LNCAP (cell line): Measurements from ENCODE around the gene CHSY3.
A peak's percentile ranks its signal among the peaks of the same experiment; 100 is the strongest.

Experiments used
- TF ChIP-seq, protein P1 (sequence below): fragments of 450-650 bp; IDR thresholded peaks from 2 replicates; pipeline ENCODE4 v1.5.1; 2017; ENCODE audit warnings: mild to moderate bottlenecking

CHSY3 gene

DNA sequence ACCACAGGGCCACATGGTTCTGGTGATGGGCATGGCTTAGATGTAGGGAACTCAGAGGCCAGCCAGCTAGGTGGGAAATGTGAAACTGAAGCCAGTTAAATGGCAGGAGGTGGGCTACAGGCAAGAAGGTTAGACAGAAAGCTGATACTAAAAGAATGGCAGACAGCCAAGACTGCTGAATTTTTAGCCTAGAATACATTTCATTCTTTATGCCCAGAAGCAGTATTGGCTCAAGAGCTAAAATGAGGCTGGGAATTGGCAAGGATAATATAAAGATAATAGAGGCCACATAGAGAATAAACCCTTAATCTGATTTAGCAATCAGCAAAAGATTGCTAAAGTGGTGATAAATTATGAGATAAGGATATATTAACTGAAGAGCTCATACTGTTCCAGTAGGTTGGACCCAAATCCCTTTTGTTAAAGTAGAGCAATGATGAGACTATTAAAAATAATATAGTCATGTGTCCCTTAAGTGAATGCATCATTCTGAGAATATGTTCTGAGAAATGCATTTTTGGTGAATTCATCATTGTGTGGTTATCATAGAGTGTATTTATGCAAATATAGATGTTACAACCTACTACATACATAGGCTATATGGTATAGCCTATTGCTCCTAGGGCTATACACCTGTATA lies 234.3 kb downstream of the CHSY3 start:
- TF ChIP-seq, protein P1, sequence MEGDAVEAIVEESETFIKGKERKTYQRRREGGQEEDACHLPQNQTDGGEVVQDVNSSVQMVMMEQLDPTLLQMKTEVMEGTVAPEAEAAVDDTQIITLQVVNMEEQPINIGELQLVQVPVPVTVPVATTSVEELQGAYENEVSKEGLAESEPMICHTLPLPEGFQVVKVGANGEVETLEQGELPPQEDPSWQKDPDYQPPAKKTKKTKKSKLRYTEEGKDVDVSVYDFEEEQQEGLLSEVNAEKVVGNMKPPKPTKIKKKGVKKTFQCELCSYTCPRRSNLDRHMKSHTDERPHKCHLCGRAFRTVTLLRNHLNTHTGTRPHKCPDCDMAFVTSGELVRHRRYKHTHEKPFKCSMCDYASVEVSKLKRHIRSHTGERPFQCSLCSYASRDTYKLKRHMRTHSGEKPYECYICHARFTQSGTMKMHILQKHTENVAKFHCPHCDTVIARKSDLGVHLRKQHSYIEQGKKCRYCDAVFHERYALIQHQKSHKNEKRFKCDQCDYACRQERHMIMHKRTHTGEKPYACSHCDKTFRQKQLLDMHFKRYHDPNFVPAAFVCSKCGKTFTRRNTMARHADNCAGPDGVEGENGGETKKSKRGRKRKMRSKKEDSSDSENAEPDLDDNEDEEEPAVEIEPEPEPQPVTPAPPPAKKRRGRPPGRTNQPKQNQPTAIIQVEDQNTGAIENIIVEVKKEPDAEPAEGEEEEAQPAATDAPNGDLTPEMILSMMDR: no peak

DNA sequence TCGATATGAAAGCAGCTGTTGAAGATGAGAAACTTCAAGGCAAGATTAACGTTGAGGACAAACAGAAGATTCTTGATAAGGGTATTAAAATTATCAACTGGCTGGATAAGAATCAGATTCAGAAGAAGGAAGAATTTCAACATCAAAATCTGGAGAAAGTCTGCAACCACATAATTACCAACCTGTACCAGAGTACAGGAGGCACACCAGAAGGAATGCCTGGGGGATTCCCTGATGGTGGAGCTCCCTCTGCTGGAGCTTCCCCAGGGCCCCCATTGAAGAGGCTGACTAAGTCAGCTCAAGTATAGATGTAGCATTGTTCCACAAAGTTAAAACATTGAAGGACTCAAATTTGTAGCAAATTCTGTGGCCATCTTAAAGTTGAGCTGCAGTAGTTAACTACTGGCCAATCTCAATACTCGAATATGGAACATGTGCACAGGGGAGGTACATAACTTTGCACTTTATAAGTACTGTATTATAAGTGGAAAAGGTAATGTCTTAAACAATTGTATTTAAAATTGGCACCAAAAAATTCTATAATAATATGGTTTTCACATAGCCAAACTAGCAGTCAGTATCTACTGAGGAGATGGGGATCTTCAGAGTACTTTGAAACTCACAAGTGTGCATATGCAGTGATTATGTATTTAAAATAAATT lies 237.5 kb downstream of the CHSY3 start:
- TF ChIP-seq, protein P1: 0 out of 2 replicates have a peak, but pooled peaks have one; percentile 12

DNA sequence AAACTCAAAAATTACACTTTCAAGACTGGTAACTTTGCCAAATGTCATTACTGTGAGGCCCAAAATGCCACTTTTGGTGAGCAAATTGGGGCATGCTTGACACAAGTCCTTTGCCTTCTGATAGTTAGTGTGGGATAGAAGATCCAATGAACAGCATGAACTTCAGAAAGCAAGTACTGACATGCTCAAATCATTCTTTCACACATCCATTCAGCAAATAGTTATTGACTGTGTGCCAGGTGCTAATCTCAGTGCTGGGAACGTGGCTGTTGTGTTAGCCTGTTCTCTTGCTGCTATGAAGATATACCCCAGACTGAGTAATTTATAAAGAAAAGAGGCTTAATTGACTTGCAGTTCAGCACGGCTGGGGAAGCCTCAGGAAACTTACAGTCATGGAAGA lies 247.0 kb downstream of the CHSY3 start:
- TF ChIP-seq, protein P1: no peak

DNA sequence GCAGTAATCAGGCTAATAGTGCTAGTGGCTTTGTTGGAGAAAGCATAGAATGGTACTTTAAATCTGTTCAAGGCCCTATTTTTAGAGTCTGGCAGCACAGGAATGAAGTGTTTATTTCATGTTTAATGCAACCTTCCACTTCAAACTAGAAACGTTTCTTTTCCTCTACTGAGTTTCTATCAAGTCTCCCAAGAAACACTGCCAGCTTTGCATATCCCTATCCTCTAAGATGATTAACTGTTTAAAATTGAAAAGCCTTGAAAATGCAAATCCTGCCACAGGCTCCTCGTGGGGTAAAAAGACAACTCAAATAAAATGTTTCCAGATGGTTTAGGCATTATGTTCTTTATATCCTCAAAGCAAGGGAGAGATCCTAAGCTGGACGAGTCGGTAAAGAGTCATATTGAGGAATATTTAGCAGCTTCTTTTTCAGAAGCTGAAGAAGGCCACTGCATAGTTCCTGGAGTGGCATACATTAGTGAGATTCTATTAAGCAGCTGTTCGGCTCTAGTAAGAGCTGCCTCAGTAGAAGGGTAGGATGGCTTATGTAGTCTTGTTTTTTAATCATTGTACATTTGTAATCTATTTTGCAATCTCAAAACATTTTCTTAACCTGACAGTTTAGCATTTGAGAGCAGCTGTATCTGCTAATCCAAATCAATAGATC lies 251.2 kb downstream of the CHSY3 start:
- TF ChIP-seq, protein P1: no peak

DNA sequence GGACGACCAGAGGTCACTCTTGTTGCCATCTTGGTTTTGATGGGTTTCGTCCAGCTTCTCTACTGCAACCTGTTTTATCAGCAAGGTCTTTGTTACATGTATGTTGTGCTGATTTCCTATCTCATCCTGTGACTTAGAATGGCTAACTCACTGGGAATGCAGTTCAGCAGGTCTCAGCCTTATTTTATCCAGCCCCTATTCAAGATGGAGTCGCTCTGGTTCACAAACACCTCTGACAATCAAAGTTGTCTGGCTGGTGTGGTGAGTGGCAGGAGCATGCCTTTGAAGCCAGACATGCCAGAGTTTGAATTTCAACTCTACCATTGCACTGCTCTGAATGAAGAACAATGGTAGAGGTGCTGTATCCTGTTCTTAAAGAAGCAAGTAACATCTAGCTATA lies 253.8 kb downstream of the CHSY3 start:
- TF ChIP-seq, protein P1: no peak

DNA sequence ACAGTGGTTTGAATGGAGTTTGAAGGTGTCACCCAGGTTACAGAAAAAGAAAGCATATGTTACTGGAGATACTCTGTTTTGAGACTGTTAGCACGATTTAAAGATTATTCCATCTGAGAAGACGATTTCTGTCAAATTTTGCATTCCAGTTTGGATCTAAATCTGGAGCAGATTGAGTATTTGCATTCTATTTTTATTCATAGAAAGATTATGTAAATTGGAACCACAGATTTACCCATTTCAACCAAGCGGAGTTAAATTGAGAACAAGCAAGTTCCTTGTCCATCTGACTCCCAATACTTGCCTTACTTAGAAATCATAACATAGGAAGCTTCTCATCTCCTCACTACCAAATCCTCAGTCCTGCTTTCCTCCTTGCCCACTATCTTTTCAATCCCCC lies 255.7 kb downstream of the CHSY3 start:
- TF ChIP-seq, protein P1: no peak

DNA sequence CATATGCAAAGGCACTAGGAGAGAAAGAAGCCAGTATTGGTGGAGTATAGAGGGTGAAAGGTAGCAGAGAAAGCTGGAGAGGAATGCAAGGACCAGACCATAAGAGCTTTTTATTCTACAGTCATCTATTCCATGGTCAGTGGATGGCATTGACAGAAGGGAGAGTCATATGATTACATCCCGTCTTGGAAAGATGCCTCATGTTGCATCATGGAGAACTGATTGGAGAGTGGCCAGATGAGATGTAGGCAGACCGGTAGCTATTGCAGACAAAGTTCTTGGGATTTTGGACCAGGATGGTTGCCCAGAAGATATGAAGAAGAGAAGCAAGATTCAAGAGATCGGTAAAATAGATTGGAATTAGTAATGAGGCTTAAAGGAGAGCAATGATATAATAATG lies 260.7 kb downstream of the CHSY3 start:
- TF ChIP-seq, protein P1: no peak
